ENCODE measurements around the gene CCNK.

GRCh38 chr14:99561864-99562263 is 80.7 kb downstream of the CCNK start:
- TF ChIP-seq CTCF (conservative IDR thresholded peaks at IDR 0.05; ENCODE audit: low read length) (no peak), EZH2phosphoT487 (IDR thresholded peaks at IDR 0.05; ENCODE audit: borderline replicate concordance) (no peak)

Data from Loucy (cell line).